Gastrocnemius medialis (tissue), 4 donors: ENCODE data around the gene PAQR5.

ENCODE experiments used
- CTCF ChIP-seq, 5 experiments: fragments of 450-650 bp in 3 of 5; fragments of 200-600 bp in 2 of 5; sonication (generic) in 2 of 5; IDR thresholded peaks in 4 of 5; conservative IDR thresholded peaks in 1 of 5; 1 replicate in 4 of 5; 2 replicates in 1 of 5; pipeline ENCODE4 v1.5.1; 2016 to 2019; ENCODE audit warnings: antibody characterized with exemption in 5 of 5, mild to moderate bottlenecking in 3 of 5, moderate library complexity in 3 of 5
- POLR2A ChIP-seq, 2 donors: fragments of 450-650 bp; IDR thresholded peaks; one replicate each; pipeline ENCODE4 v1.6.1; 2017; ENCODE audit warnings: antibody characterized with exemption in 2 of 2, mild to moderate bottlenecking in 2 of 2, moderate library complexity in 2 of 2

- no peak for TF ChIP-seq POLR2A (IDR thresholded peaks at IDR 0.05)
- TF ChIP-seq CTCF (IDR thresholded peaks at IDR 0.05 in 4 of 5, conservative IDR thresholded peaks at IDR 0.05 in 1 of 5) = no peak
These were observed 7.3 kb downstream of the PAQR5 start for GRCh38 chr15:69305933-69306568.
